GM18508 (cell line): ENCODE data around the gene CDS1.
"Not testable (repeated sequence)": the region's sequence is repeated elsewhere in the genome, so short reads cannot be mapped to it uniquely, and the experiment has no call there.

Experiments used
- ATAC-seq: cut with Tn5 transposase; IDR thresholded peaks from one replicate; pipeline ENCODE4 v1.9.1; 2021; ENCODE audit warnings: moderate number of reproducible peaks; ENCODE audit not compliant: insufficient read depth, unreplicated experiment

Gene CDS1

DNA sequence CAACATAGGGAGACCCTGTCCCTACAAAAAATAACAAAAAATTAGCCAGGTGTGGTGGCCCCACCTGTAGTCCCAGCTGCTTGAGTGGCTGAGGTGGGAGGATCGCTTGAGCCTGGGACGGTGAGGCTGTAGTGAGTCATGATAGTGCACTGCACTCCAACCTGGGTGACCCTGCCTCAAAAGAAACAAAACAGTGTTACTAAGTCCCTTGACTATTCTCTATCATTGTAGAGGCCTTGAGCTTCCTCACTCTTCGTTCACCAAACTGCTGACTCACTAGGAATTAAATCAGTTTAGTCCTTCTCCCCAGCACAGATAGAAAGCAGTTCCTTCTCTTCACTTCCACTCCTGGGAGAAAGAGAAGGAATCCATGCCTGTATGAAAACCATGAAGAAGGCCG is 14.5 kb downstream of the CDS1 start:
- ATAC-seq = no peak

DNA sequence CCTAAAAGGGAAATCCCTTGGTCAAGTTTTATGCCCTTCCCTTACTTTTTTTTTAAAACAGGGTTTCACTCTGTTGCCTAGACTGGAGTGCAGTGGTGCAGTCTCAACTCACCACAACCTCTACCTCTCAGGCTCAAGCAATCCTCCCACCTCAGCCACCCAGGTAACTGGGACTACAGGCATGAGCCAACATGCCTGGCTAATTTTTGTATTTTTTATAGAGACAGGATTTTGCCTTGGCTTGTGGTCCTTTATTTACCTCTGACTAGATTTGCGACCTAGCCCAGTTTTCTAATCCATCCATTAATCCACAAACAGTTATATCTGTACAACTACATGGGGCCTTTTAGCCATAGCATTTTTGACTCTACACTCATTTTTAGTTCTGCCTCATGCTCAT is 23.7 kb downstream of the CDS1 start:
- no peak for ATAC-seq

DNA sequence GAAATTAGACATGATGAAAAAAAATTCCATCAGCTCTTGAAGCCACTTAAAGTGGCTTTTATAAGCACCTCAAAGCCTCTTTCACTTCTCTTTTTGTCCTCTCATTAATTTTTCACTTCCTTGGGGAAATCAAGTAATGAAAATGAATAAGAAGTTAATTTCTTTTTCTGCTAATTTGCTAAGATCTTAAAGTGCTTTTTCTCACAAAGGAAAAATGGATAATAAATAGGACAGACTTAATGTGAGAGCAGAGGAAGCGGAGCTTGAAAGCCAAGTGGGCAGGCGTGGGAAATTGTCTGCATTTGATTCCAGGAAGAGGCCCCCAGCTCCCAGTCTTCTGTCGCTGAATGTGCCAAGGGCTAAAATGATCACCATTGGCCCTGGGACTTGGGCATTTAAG is 28.6 kb downstream of the CDS1 start:
- no peak for ATAC-seq

DNA sequence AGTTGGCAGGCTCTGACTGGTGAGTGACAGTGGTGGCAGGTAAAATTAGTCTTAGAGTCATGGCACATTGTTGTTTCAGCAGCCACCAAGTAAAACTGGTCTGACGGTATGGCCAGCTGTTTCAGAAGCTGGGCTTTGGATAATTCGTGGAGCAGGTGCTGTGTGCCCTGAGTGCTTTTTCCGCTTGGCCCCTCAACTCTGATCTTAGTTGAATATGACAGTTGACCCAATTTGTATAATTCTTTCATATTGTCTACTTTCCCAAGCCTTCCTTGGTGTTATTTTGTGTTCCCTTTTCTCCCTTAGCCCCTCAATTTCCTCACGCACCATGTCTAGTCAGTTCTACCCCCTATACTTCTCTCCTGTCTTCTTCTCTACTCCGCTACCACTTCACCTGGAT is 32.0 kb downstream of the CDS1 start:
- no peak for ATAC-seq

DNA sequence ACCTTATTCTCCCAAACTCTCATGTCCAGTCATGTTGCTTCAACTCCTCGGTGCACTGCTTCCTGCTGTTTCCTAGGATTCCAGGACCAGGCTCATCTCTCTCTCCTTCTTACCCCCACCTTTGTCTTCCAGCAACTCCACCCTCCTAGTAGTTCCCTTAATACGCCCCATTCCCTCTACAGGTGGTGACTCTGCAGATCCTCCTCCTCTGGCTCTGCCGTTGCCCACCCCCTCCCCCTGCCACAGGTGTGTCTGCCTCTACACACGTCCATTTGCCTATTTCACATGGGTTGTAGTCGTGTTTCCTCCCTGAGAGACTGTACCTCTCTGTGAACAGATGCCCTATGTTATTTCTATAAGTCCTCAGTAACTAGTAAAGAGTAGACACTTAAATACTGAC is 32.4 kb downstream of the CDS1 start:
- ATAC-seq = no peak

DNA sequence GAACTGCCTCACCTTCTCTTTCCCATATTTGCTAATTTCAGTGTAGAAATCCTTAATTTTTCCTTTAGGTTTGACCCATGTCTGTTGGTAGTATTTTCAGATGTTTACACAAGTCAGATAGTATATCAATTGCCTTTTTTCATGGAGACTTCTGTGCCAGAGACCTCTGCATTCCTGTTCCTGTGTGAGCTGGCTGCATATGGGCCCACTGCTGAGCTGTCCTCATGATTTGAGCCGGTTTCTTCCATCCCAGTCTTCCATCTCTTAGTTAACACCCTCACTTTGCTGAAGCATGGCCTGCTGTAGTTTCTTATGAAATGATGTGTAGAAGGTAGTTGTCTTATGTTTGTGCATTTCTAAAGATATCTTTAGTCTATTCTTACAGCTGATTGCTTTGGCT is 40.0 kb downstream of the CDS1 start:
- ATAC-seq = no peak

DNA sequence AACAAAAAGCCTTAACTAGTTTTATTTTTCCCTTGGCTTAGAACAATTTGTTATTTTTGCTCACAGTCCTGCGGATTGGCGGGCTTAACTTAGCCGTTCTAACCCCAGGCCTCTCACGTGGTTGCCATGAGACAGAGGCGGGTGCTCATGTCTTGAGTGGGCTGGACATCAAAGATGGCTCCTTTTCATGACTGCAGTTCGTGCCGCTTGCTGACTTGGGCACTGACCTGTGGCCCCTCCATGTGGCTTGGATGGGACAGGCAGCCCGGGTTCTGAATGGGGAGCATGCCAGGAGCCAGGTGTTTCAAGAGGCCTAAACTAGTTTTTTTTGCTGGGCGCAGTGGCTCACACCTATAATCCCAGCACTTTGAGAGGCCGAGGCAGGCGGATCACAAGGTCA is 40.7 kb downstream of the CDS1 start:
- no peak for ATAC-seq

DNA sequence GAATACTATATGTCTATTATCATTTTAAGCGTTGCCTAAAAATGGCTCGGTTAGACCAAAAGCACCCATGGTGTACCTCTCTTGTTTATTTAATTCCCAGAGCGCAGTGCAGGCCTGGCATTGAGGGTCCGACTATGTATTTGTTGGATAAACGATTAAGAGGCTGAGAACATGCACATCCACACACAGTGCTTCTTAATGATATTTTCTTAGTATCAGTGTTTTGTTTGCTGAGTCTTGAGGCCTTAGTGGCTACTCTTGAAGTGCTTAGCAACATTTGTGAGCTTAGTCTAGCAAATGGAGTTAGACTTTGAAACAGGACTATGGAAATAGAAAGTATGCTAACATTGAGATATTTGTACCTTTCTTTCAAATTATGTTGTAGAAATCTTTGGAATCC is 43.7 kb downstream of the CDS1 start:
- ATAC-seq = no peak

DNA sequence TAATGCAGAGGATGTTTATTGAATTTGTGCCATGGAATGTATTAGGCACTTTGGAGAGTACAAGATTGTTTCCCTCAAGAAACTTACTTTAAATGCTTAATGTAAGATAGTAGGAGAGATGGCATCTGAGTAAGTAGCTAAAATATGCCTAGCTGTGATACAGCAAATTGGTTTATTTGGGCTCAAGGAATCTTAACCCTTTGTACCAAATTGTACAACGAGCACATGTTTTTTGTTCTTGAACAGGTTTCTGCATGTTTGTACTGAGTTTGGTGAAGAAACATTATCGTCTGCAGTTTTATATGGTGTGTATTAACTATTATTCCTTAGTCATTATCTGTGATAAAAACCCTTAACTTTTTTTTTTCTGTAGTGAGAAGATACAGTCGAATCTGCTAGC is 48.6 kb downstream of the CDS1 start:
- no peak for ATAC-seq

DNA sequence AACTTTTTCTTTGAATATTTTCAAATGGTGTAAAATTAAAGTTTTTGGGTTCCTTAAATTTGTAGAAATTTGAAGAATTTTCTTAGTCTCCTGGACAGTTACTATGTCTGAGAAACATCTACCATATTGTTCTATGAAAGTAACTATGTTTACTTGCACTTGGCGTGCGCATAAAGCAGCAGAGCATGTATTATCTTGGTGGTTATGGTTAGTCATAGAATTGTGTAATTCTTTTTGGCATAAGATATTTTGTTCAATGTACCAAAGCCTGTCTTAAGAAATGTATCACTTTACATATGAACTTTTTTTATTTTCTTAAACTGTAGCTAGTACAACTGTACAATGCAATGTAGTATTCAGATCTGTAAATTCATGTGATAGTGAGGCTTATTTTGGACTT is 49.2 kb downstream of the CDS1 start:
- ATAC-seq = no peak

DNA sequence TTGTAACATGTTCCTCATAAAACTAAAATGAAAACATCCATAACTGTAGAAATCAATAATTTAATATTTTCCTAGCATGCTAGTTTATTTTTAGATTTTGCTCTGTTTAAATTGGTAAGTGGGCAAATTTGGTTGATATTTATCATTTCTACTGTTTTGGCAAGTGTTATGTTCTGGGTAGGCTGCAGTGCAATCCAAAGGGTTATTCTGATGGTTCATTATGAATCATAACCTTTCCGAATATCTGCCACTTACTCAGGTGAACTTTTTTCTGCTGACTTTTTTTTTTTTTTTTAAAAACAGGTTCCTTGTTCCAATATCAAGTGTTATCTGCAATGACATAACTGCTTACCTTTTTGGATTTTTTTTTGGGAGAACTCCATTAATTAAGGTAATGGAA is 52.0 kb downstream of the CDS1 start:
- ATAC-seq = no peak

DNA sequence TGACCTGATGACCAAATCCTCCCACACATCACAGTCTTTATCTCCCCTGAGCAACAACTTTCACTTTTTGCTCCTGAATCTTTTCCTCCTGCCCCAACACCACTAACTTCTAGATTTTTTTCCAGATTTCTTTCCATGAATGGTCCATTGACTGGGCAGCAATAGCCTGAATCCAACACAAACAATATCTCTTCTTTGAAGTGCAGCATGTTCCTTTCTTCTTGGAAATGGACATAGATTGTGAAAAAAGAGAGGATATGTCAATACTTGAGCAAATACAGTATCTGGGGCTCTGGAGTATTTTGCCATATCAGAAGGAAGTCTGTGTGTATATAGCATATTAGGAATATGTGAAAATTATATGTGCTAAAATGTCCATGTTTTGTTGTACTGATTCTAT is 55.2 kb downstream of the CDS1 start:
- ATAC-seq = no peak

DNA sequence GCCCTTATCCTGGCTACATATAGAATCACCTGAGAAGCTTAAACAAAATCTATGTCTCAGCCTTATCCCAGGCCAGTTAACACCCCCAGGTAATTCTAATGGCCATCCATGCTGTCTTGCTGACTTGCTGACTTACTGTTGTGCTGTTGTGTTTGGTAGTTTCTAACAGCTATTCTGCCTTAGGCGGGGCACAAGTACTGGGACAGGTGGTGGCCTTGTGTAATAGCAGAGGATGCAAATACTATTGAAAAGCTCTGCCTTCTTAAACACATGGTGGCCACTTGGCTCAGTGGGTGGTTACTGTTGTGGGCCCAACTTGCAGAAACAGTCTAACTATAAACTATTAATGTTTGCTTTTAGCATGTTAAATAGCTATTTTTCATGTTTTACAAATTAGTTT is 56.2 kb downstream of the CDS1 start:
- no peak for ATAC-seq

DNA sequence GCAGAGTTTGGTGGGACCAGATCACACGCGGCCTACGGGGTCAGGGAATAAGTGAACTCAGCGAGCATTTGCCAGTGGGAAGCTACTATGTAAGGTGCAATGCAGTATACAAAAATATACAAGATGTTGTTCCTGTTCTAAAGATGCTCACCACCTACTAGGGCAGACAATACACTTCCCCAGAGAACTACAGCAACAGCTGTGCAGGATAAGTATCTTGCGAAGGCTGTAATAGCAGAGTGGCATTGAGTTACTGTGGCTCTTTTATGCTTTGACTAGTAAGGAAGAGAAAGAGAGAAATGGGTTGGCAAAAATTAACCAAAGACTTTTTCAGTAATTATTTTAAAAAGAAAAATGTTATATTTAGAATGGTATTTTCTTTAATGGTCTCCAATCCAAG is 61.2 kb downstream of the CDS1 start:
- ATAC-seq = no peak

DNA sequence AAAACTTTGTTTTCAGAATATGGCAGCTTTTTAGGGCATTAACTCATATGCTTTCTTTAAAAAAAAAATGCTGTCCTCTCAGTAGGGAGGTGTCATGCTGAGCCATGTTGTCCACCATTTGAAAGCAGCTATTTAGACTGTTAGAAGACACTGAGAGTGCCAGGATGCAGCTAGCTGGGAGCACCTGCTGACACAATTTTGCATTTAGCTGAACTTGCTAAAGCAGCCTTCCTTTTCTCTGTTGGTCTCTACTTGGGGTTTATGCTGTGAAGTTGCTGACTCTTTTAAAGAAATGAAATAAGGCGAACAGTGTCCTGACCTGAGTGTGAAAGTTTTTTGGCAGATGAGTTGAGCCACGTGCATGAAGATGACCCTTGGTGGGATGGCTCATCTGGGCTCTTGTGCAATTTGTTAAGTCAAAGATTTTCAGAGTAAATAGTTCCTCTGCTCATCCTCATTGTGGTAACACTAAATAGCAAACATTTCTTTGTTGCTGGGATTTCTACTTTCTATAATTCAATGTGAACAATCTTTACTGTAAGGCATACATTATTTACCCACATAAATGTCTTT is 64.5 kb downstream of the CDS1 start:
- ATAC-seq = no peak

DNA sequence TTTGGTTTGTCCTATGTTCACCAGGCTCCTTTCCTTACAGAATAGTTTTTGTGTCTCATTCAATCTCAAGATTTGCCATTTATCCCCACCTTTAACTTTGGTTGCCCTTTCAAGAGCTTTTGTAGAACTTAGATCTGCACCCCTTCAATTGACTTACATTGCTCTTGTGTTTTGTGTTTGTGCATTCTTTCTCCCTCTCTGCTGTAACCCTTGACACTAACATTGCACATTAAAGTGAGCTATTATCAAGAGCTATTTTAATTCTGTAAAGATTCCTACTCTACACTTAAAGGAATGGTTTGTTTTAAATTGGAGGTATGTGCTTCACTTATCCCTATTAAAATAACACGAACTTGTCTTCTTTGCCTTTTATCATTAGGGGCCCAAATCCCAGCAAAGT is 65.3 kb downstream of the CDS1 start:
- ATAC-seq = no peak

DNA sequence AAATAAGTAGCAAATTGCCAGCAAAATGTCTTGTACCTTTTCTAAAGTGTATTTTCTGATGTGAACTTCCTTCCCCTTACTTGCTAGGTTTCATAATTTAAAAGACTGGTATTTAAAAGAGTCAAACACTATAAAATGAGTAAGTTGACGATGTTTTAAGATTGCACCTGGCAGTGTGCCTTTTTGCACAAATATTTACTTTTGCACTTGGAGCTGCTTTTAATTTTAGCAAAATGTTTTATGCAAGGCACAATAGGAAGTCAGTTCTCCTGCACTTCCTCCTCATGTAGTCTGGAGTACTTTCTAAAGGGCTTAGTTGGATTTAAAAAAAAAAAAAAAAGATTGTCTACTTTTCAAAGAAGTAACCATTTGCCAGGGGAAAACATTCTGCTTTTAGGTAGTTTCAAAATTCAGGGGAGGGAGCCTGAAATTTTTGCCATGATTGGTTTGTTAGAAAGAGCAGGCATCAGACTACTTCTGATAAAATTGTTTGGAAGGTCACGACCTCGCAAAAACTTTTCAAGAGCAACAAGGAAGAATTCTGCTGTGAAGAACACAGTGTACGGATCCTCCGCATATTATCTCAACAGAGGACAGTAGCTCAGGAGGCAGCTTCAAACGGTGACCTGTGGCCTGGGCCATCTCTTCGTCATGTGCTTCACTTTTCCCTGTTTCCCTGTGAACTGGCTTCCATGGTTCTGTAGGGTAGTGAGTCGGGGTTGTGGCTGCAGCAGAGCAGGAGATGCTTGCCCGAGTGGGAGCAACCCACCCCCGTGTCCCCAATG is 66.1 kb downstream of the CDS1 start:
- no peak for ATAC-seq

DNA sequence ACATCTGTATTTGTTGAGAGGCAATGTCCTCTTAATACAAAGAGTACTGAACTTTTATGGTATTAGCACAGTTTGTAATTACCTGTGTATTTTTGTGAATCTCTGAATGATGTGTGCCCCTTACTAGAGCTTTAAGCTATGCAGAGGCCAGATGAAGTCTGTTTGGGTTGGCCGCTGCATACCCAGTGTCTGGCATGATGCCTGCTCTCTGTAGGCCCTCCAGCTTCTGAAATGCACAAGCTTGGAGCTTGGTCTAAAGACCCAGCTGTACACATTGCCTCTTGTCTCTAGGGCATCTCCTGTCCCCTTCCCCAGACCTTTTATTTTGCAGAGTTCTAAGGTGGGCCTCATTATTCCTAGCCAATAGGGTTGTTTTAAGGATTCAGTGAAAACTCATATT is 68.6 kb downstream of the CDS1 start:
- ATAC-seq = no peak

DNA sequence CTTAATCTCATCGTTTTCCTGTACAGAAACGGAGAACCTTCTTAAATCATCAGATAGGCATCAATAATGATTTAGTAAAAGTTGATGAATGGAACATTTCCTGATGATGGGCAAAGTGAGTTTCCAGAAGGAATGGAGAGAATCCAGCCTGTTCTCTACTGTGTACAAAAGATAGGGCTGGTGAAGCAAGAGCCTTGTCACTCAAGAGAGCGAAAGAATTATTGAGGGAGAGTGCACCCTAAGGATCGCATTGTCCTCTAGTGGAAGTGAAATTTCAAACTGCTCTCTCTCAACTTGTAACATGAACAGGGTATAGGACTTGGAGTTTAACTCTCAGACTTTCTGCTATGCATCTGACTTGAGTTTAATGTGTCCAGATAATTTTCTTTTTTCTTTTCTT is 69.6 kb downstream of the CDS1 start:
- ATAC-seq = no peak

DNA sequence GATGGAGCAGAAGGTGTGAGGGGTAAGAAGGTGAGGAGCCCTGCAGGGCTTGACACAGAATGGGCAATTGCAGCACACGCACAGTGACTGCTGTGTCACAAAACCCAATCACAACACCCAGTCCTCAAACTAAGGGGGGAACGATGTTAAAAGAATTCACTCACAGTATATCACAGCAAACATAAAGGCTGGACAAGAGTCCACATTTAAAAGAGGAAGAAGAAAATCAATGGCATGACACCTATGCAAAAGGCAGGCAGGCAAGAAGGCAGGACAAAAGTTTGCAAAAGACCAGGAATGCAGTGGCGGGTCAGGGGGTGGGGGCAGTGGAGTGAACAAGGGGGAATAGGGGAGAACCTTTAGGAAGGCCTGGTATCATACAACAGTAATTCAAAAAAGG is 77.7 kb downstream of the CDS1 start:
- no peak for ATAC-seq

DNA sequence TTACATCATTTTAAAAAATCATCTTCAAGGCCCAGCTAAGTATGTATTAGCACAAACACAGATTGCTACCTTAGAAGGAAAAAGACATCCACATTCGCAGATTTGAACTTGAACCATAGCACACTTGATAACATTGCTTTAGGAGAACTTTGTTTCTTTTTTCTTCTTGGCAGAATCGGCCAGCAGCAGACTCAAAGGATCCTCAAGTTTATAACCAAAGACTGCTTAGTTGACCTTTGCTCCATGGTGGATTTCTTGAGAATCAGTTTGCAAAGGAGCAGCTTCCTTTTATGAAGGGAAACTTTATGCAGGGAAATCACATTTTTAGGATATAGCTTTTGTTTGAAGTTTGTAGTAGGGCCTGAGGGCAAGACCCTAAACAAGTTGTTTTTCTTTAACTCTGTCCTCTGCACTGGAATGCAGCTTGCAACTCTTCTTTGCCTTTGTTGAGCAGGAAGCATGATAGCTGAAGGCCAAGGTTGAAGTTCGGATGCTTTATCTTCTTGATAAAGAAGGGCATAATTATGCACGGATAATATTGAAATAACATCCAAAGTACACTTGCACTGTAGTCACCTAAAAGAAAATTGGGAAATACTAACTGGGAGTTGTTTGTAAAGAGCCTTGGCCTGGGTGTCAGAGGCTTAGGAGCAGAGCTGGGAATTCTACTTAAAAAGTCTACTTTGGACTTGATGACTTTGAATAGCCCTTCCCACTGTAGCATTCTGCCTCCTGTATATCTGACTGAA is 78.4 kb downstream of the CDS1 start:
- no peak for ATAC-seq

DNA sequence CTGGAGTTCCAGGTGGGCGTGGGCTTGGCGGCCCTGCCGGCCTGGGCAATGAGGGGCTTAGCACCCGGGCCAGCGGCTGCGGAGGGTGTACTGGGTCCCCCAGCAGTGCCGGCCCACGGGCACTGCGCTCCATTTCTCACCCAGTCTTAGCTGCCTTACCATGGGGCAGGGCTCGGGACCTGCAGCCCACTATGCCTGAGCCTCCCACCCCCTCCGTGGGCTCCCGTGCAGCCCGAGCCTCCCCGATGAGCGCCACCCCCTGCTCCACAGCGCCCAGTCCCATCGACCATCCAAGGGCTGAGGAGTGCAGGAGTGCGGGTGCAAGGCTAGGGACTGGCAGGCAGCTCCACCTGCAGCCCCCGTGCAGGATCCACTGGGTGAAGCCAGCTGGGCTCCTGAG is 81.8 kb downstream of the CDS1 start:
- ATAC-seq = not testable (repeated sequence)
